Neural progenitor cell (in vitro differentiated cells): ENCODE measurements around the gene CA12. TPM values are rescaled to one million over a fixed set of nuclear protein-coding genes. Genes with fewer than 3 reads are reported as not detected.

Experiments used
- DNase-seq: peaks from one replicate; pipeline ENCODE4 v3.0.0-alpha.2; 2016; ENCODE audit warnings: low spot score
- H2AFZ ChIP-seq: fragments of 200-600 bp; sonication (generic); replicated peaks from 2 replicates; pipeline ENCODE4 v1.6.1; 2016; ENCODE audit warnings: antibody characterized with exemption
- H3F3A ChIP-seq: fragments of 200-600 bp; sonication (generic); 2 replicates; pipeline ENCODE4 v1.6.1; 2016; ENCODE audit warnings: antibody characterized with exemption, low read depth
- H3K27ac ChIP-seq: fragments of 200-600 bp; sonication (generic); 2 replicates; pipeline ENCODE4 v1.5.1; 2016; ENCODE audit warnings: mild to moderate bottlenecking
- H3K27me3 ChIP-seq: fragments of 200-600 bp; sonication (generic); 2 replicates; pipeline ENCODE4 v1.6.1; 2016; ENCODE audit warnings: mild to moderate bottlenecking, moderate library complexity
- H3K36me3 ChIP-seq: fragments of 200-600 bp; sonication (generic); 2 replicates; pipeline ENCODE4 v1.5.1; 2016
- H3K4me1 ChIP-seq: fragments of 200-600 bp; sonication (generic); 2 replicates; pipeline ENCODE4 v1.6.1; 2016; ENCODE audit warnings: mixed run types
- H3K4me2 ChIP-seq: fragments of 200-600 bp; sonication (generic); 2 replicates; pipeline ENCODE4 v1.6.1; 2016
- H3K4me3 ChIP-seq: fragments of 200-600 bp; sonication (generic); 2 replicates; pipeline ENCODE4 v1.5.1; 2016
- H3K79me2 ChIP-seq: fragments of 200-600 bp; sonication (generic); 2 replicates; pipeline ENCODE4 v1.6.1; 2016; ENCODE audit warnings: low read depth
- H3K9ac ChIP-seq: fragments of 200-600 bp; sonication (generic); 2 replicates; pipeline ENCODE4 v1.6.1; 2016
- H3K9me3 ChIP-seq: fragments of 200-600 bp; sonication (generic); 2 replicates; pipeline ENCODE4 v1.5.1; 2016; ENCODE audit warnings: low read depth
- H4K20me1 ChIP-seq: fragments of 200-600 bp; sonication (generic); 2 replicates; pipeline ENCODE4 v1.6.1; 2016; ENCODE audit warnings: low read depth
- H3K27ac Mint-ChIP-seq: 3 replicates; pipeline ENCODE4 v1.8.0; 2021; ENCODE audit warnings: mixed read lengths
- H3K27me3 Mint-ChIP-seq: 2 replicates; pipeline ENCODE4 v1.8.0; 2022; ENCODE audit warnings: low read depth, mild to moderate bottlenecking, inconsistent platforms, moderate library complexity, mixed read lengths; ENCODE audit not compliant: insufficient read depth
- H3K36me3 Mint-ChIP-seq: 3 replicates; pipeline ENCODE4 v1.8.0; 2021; ENCODE audit warnings: mixed read lengths
- H3K4me1 Mint-ChIP-seq: 3 replicates; pipeline ENCODE4 v1.8.0; 2021; ENCODE audit warnings: mixed read lengths
- H3K4me3 Mint-ChIP-seq: 3 replicates; pipeline ENCODE4 v1.8.0; 2021; ENCODE audit warnings: mild to moderate bottlenecking, moderate library complexity, mixed read lengths
- H3K9me3 Mint-ChIP-seq: 3 replicates; pipeline ENCODE4 v1.8.0; 2020; ENCODE audit warnings: mixed read lengths
- EZH2 ChIP-seq: fragments of 200-600 bp; sonication (generic); IDR thresholded peaks from 2 replicates; pipeline ENCODE4 v1.6.1; 2017; ENCODE audit warnings: antibody characterized with exemption, mild to moderate bottlenecking, moderate library complexity
- EZH2phosphoT487 ChIP-seq: fragments of 200-600 bp; sonication (generic); IDR thresholded peaks from 2 replicates; pipeline ENCODE4 v1.6.1; 2017; ENCODE audit warnings: antibody characterized with exemption
- total RNA-seq: library from RNA; depleted of rRNA; stranded (reverse); fragments of >200 nt; gene quantifications from 2 replicates; pipeline ENCODE4 v1.2.3, GENCODE V29; 2015; ENCODE audit warnings: low replicate concordance
- TF ChIP-seq, protein P1 (sequence below): fragments of 200-600 bp; sonication (generic); IDR thresholded peaks from 2 replicates; pipeline ENCODE4 v1.5.1; 2017; ENCODE audit warnings: antibody characterized with exemption, mild to moderate bottlenecking

Gene CA12
- total RNA-seq, 1 donor from 2014 or later: 0.45 TPM

DNA sequence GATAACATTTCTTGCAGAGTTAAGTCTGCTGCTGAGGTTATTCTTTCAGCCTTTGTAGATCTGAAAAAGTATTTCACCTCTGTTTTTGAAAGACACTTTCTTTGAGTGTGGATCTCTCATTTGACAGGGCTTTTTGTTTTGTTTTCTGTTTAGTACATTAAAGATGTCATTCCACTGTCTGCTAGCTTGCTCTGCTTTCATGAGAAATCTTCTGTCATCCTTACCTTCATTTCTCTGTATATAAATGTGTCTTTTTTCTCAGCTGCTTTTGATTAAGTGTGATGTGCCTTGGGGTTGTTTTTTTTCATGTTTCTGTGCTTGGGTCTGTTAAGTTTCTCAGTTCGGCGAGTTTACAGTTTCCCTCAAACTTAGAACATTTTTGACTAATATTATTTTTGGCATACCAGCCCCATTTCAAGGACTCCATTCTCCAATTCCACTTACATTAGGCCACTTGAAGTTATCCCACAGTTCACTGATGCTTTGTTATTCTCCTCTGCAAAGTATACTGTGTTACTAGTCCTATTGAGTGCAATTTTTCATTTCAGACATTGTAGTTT lies 43.9 kb upstream of the CA12 start:
- H2AFZ ChIP-seq: no peak overlapping the region
- H3K27me3 ChIP-seq: no peaks in the 10 kb centered on the region
- peaks cover 15% of the 10 kb centered on the region for H3F3A ChIP-seq
- H3K36me3 Mint-ChIP-seq: no peaks in the 10 kb centered on the region
- H3K4me3 Mint-ChIP-seq: no peak overlapping the region
- H3K9me3 ChIP-seq: peaks cover 8% of the 10 kb centered on the region
- no peaks in the 10 kb centered on the region for H3K36me3 ChIP-seq
- H3K4me2 ChIP-seq: no peak overlapping the region
- H3K27ac Mint-ChIP-seq: no peak overlapping the region
- no peak for TF ChIP-seq EZH2
- TF ChIP-seq, protein P1, sequence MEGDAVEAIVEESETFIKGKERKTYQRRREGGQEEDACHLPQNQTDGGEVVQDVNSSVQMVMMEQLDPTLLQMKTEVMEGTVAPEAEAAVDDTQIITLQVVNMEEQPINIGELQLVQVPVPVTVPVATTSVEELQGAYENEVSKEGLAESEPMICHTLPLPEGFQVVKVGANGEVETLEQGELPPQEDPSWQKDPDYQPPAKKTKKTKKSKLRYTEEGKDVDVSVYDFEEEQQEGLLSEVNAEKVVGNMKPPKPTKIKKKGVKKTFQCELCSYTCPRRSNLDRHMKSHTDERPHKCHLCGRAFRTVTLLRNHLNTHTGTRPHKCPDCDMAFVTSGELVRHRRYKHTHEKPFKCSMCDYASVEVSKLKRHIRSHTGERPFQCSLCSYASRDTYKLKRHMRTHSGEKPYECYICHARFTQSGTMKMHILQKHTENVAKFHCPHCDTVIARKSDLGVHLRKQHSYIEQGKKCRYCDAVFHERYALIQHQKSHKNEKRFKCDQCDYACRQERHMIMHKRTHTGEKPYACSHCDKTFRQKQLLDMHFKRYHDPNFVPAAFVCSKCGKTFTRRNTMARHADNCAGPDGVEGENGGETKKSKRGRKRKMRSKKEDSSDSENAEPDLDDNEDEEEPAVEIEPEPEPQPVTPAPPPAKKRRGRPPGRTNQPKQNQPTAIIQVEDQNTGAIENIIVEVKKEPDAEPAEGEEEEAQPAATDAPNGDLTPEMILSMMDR: no peak
- no peak for TF ChIP-seq EZH2phosphoT487
- H4K20me1 ChIP-seq: no peaks in the 10 kb centered on the region
- peaks cover 7% of the 10 kb centered on the region for H3K4me1 ChIP-seq
- DNase-seq: no peak
- H3K9ac ChIP-seq: no peak overlapping the region
- no peak overlapping the region for H3K27ac ChIP-seq
- peaks cover 3% of the 10 kb centered on the region for H3K4me1 Mint-ChIP-seq
- peaks cover 4% of the 10 kb centered on the region for H3K27me3 Mint-ChIP-seq
- H3K4me3 ChIP-seq: no peak overlapping the region
- no peaks in the 10 kb centered on the region for H3K79me2 ChIP-seq
- H3K9me3 Mint-ChIP-seq: peaks cover 11% of the 10 kb centered on the region

DNA sequence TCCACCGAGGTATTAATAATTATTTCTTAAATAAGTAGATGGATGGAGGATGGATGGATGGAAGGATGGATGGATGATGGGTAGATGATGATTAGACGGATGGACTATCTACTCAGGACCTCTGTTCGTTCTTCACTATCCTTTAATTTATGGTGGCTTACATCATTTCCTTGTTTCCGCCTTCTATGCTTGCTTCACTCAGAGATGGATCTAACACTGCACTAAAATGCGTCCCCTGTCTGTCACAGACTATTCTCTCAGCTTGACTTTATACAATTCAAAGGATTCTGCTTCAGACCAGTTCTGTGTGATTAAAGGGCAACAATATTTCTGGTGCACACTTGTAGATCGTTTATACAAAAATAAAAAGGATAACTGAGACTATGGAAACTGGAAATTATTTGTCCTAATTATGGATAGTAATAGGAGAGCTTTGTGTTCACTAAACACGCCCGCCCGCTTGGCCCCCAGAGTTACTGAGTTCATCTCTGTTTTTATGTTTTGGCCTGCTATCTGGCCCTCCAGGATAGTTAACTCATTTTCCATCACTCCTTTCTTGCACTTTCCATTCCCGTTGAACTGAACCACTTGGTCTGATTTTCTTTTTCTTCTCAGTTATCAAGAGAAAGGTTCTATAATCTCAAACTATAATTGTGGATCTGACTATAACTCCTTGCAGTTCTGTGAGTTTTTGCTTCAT lies 41.4 kb upstream of the CA12 start:
- Histone ChIP-seq H3K9ac (no peak overlapping the region), H3K4me1 (peaks cover 7% of the 10 kb centered on the region), H3K27ac (no peak overlapping the region), H3K27me3 (no peaks in the 10 kb centered on the region), H3F3A (peaks cover 15% of the 10 kb centered on the region), H3K36me3 (no peaks in the 10 kb centered on the region), H3K4me3 (no peak overlapping the region), H4K20me1 (no peaks in the 10 kb centered on the region), H3K9me3 (peaks cover 8% of the 10 kb centered on the region), H2AFZ (no peak overlapping the region), H3K4me2 (no peak overlapping the region), H3K79me2 (no peaks in the 10 kb centered on the region)
- no peaks in the 10 kb centered on the region for H3K36me3 Mint-ChIP-seq
- no peak for TF ChIP-seq EZH2
- TF ChIP-seq EZH2phosphoT487: no peak
- TF ChIP-seq, protein P1: no peak
- no peak for DNase-seq
- H3K27me3 Mint-ChIP-seq: peaks cover 5% of the 10 kb centered on the region
- no peak overlapping the region for H3K27ac Mint-ChIP-seq
- peaks cover 3% of the 10 kb centered on the region for H3K4me1 Mint-ChIP-seq
- peaks cover 11% of the 10 kb centered on the region for H3K9me3 Mint-ChIP-seq
- no peak overlapping the region for H3K4me3 Mint-ChIP-seq

DNA sequence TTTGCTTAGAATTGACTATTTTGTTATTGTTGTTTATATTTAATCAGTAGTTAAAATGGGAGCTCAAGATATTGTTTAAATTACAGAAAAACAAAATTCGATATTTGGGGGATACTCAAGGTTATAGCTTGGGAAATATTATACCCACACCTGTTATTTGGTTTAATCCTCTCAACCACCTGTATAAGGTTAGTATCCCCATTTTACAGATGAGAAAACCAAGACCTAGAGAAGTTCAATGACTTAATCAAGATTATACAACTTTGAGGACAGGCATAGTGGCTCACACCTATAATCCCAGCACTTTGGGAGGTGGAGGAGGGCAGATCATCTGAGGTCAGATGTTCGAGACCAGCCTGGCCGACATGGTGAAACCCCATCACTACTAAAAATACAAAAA lies 39.8 kb upstream of the CA12 start:
- Histone ChIP-seq H3K4me1 (no peaks in the 10 kb centered on the region), H3K4me2 (no peak overlapping the region), H2AFZ (no peak overlapping the region), H3K9ac (no peak overlapping the region), H3K4me3 (no peak overlapping the region), H4K20me1 (no peaks in the 10 kb centered on the region), H3K9me3 (peaks cover 8% of the 10 kb centered on the region), H3K27ac (no peak overlapping the region), H3K79me2 (no peaks in the 10 kb centered on the region), H3K27me3 (no peaks in the 10 kb centered on the region), H3F3A (peaks cover 2% of the 10 kb centered on the region), H3K36me3 (no peaks in the 10 kb centered on the region)
- H3K4me3 Mint-ChIP-seq: no peak overlapping the region
- no peaks in the 10 kb centered on the region for H3K36me3 Mint-ChIP-seq
- DNase-seq: no peak
- H3K9me3 Mint-ChIP-seq: peaks cover 9% of the 10 kb centered on the region
- TF ChIP-seq EZH2: no peak
- no peak for TF ChIP-seq EZH2phosphoT487
- TF ChIP-seq, protein P1: no peak
- H3K27ac Mint-ChIP-seq: no peak overlapping the region
- peaks cover 3% of the 10 kb centered on the region for H3K27me3 Mint-ChIP-seq
- H3K4me1 Mint-ChIP-seq: no peaks in the 10 kb centered on the region
